BE2C (cell line): ENCODE results near the gene ZNF770.

Experiments used
- DNase-seq: peaks from one replicate; pipeline ENCODE4 v3.0.0-alpha.2; 2020
- H3K27me3 ChIP-seq: fragments of 250-450 bp; sonication (Bioruptor Pico); 2 replicates; pipeline ENCODE4 v1.5.1; 2020; ENCODE audit warnings: mild to moderate bottlenecking
- H3K36me3 ChIP-seq: fragments of 250-450 bp; sonication (Bioruptor Pico); 2 replicates; pipeline ENCODE4 v1.5.1; 2020; ENCODE audit warnings: mild to moderate bottlenecking
- H3K4me1 ChIP-seq: fragments of 250-450 bp; sonication (Bioruptor Pico); 2 replicates; pipeline ENCODE4 v1.5.1; 2020
- H3K4me3 ChIP-seq: 2 replicates; pipeline ENCODE4 v1.5.1; 2011; ENCODE audit warnings: low read depth, low read length
- H3K9me3 ChIP-seq: fragments of 250-450 bp; sonication (Bioruptor Pico); 2 replicates; pipeline ENCODE4 v1.5.1; 2020
- TF ChIP-seq, protein P1 (sequence below): IDR thresholded peaks from 2 replicates; pipeline ENCODE4 v1.5.1; 2012; ENCODE audit warnings: mild to moderate bottlenecking, low read depth, low read length

ZNF770 gene

DNA sequence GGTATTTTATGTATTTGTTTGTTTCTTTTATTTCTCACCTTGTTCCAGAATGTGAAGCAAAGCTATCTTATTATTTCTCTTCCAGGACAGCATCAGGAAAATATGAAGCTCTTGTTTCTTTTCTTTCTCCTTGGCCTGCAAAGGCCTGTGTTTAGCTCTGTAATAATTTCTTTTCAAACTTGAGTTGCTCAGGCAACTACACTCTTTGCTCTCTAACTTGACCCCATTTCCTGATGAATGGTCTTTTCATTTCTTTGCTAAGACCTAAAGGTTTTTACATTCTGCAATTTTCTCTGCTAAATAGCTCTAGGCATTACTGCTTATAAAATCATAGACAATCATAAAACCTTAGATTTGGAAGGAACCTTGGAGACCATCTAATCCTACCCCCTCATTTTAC lies 26.2 kb upstream of the ZNF770 start:
- Histone ChIP-seq H3K4me3 (no peak overlapping the region), H3K4me1 (no peaks in the 10 kb centered on the region), H3K27me3 (no peaks in the 10 kb centered on the region), H3K9me3 (no peaks in the 10 kb centered on the region), H3K36me3 (no peaks in the 10 kb centered on the region)
- TF ChIP-seq, protein P1, sequence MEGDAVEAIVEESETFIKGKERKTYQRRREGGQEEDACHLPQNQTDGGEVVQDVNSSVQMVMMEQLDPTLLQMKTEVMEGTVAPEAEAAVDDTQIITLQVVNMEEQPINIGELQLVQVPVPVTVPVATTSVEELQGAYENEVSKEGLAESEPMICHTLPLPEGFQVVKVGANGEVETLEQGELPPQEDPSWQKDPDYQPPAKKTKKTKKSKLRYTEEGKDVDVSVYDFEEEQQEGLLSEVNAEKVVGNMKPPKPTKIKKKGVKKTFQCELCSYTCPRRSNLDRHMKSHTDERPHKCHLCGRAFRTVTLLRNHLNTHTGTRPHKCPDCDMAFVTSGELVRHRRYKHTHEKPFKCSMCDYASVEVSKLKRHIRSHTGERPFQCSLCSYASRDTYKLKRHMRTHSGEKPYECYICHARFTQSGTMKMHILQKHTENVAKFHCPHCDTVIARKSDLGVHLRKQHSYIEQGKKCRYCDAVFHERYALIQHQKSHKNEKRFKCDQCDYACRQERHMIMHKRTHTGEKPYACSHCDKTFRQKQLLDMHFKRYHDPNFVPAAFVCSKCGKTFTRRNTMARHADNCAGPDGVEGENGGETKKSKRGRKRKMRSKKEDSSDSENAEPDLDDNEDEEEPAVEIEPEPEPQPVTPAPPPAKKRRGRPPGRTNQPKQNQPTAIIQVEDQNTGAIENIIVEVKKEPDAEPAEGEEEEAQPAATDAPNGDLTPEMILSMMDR: no peak
- DNase-seq: no peak

DNA sequence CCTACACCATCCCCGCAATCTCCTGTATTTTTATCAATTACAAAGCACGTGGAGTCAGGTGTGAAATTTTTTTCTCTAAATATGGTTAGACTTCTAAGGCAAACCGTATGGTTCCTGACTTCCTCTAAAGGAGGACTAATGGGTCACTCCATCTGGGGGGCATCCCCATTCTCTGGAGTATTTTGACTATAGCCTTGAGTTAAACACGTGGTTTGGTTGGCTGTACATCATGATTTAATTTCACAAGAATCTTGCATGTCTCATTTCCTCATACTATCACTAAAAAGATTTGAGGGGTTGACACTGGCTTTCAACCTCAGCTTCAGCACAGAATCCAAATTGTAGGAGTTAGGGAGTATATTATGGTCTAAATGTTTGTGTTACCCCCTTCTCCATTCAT lies 25.3 kb upstream of the ZNF770 start:
- Histone ChIP-seq H3K4me3 (no peak overlapping the region), H3K36me3 (no peaks in the 10 kb centered on the region), H3K9me3 (no peaks in the 10 kb centered on the region), H3K27me3 (no peaks in the 10 kb centered on the region), H3K4me1 (no peaks in the 10 kb centered on the region)
- TF ChIP-seq, protein P1: no peak
- DNase-seq: no peak

DNA sequence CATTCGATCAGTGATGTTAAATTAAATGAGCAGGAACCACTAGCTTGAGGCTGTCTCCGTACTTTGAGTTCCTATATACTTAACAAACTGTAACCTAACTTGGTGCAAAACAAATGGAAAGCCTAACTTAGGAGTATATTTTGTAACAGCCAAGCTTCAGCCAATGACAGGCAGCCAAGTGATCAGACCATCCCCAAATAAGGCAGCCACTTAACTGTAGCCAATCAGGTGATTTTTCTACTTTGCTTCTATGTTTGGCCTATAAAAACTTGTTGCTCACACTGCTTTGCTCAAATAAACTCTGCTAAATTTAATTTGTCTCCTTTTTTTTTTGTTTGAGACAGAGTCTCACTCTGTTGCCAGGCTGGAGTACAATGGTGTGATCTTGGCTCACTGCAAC lies 19.3 kb upstream of the ZNF770 start:
- TF ChIP-seq, protein P1: no peak
- Histone ChIP-seq H3K27me3 (no peaks in the 10 kb centered on the region), H3K4me3 (no peak overlapping the region), H3K36me3 (no peaks in the 10 kb centered on the region), H3K9me3 (no peaks in the 10 kb centered on the region), H3K4me1 (no peaks in the 10 kb centered on the region)
- no peak for DNase-seq

DNA sequence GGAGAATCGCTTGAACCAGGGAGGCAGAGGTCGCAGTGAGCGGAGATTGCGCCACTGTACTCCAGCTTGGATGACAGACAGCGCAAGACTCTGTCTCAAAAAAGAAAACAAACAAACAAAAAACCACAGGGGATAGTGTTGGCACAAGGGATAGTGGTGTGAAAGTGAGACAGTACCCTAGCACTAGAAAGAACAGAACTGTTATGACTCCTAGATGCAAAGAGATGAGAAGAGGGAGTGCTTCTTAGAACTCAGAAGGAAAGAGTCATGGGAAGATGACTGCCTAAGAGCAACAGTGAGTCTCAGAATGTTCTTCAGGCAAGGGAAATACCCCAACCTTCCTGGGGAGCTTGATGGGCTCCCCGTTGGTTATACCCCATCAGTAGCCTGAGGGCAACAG lies 17.8 kb upstream of the ZNF770 start:
- H3K9me3 ChIP-seq: no peaks in the 10 kb centered on the region
- H3K4me1 ChIP-seq: no peaks in the 10 kb centered on the region
- no peaks in the 10 kb centered on the region for H3K36me3 ChIP-seq
- H3K27me3 ChIP-seq: no peaks in the 10 kb centered on the region
- DNase-seq: no peak
- H3K4me3 ChIP-seq: no peak overlapping the region
- TF ChIP-seq, protein P1: no peak

DNA sequence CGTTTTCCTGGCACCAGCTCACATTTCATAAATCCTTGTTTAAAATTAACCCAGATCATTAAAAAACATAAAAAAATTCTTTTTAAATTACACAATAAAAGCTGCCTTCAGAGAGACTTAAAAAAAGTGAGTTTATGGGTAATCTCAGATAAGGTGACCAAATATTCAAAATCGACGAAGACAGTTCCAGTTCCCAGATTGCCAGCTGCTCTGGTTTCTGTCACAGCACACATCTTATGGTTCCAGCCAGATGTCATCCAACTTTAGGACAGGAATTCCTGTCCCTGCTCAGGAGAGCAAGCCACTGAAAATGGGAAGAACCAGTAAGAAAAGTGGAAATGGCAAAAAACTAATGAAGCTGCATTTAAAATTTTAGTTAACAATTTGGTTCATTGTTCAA lies 15.8 kb upstream of the ZNF770 start:
- DNase-seq: no peak
- Histone ChIP-seq H3K27me3 (no peaks in the 10 kb centered on the region), H3K9me3 (no peaks in the 10 kb centered on the region), H3K4me3 (no peak overlapping the region), H3K4me1 (no peaks in the 10 kb centered on the region), H3K36me3 (no peaks in the 10 kb centered on the region)
- TF ChIP-seq, protein P1: no peak

DNA sequence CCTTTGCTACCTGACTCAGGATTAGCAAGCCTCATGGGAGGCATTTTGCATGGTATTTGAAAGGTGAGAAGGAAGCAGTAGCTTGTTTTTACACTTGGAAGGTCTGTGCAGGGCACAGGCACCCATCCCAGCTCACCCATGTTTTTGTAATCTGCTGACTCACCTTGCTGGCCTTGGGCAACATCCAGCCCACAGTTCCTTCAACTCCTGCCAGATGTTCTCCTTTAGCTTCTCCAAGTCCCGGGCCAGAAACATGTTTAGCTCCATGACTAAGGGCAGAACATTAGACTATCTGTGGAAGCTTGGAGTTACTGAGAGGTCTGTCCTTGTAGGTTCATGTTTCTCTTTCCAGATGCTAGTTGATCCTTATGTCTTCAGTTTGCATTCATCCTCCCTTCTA lies 12.4 kb upstream of the ZNF770 start:
- Histone ChIP-seq H3K4me1 (no peaks in the 10 kb centered on the region), H3K9me3 (no peaks in the 10 kb centered on the region), H3K27me3 (no peaks in the 10 kb centered on the region), H3K36me3 (no peaks in the 10 kb centered on the region), H3K4me3 (no peak overlapping the region)
- DNase-seq: no peak
- TF ChIP-seq, protein P1: no peak
